WTC11 (cell line): ENCODE results near the gene ADAMTS12. TPM values are rescaled to one million over a fixed set of nuclear protein-coding genes. Genes with fewer than 3 reads are reported as not detected.
A peak's percentile ranks its signal among the peaks of the same experiment; 100 is the strongest.

ENCODE experiments used
- ATAC-seq: fragments of 200-7000 bp; cut with Tn5 transposase; 2 replicates; pipeline ENCODE4 v1.10.0; 2021; ENCODE audit warnings: mild to moderate bottlenecking, moderate library complexity
- CTCF ChIA-PET: fragments of 300-600 bp; sonication (Branson Sonifier 250); formaldehyde crosslinking; loops from one replicate; lab custom pipeline; 2021; ENCODE audit warnings: antibody characterized with exemption; lab: Charles Lee
- POLR2A ChIA-PET: fragments of 350-600 bp; sonication (Branson Sonifier 250); formaldehyde crosslinking; loops from one replicate; lab custom pipeline; 2021; ENCODE audit warnings: antibody characterized with exemption; lab: Charles Lee
- DNase-seq: peaks from one replicate; pipeline ENCODE4 v3.0.0; 2021; ENCODE audit warnings: low spot score
- H3K27ac Mint-ChIP-seq: 2 replicates; pipeline ENCODE4 v1.8.0; 2021; ENCODE audit warnings: mixed read lengths
- H3K27me3 Mint-ChIP-seq: 2 replicates; pipeline ENCODE4 v1.8.0; 2021; ENCODE audit warnings: low read depth, mild to moderate bottlenecking, moderate library complexity, mixed read lengths
- H3K36me3 Mint-ChIP-seq: 2 replicates; pipeline ENCODE4 v1.8.0; 2021; ENCODE audit warnings: mixed read lengths
- H3K4me1 Mint-ChIP-seq: 2 replicates; pipeline ENCODE4 v1.8.0; 2022; ENCODE audit warnings: mixed read lengths
- H3K4me3 Mint-ChIP-seq: 2 replicates; pipeline ENCODE4 v1.8.0; 2021; ENCODE audit warnings: mild to moderate bottlenecking, moderate library complexity, mixed read lengths
- H3K9me3 Mint-ChIP-seq: 2 replicates; pipeline ENCODE4 v1.8.0; 2021; ENCODE audit warnings: mixed read lengths
- ATF3 ChIP-seq: sonication (generic); formaldehyde crosslinking; conservative IDR thresholded peaks from 2 replicates; pipeline ENCODE4 v1.8.1; 2022; ENCODE audit warnings: mild to moderate bottlenecking, missing genetic modification reagents
- CDX4 ChIP-seq: fragments of 250-450 bp; sonication (Bioruptor Pico); IDR thresholded peaks from 2 replicates; pipeline ENCODE4 v1.9.0; 2021; ENCODE audit warnings: moderate library complexity, mild to moderate bottlenecking, inconsistent platforms, borderline replicate concordance
- CREB1 ChIP-seq: sonication (generic); formaldehyde crosslinking; IDR thresholded peaks from 2 replicates; pipeline ENCODE4 v1.8.0; 2023; ENCODE audit warnings: mild to moderate bottlenecking, missing genetic modification reagents
- CREM ChIP-seq: sonication (generic); formaldehyde crosslinking; IDR thresholded peaks from 2 replicates; pipeline ENCODE4 v1.8.1; 2022; ENCODE audit warnings: mild to moderate bottlenecking, missing genetic modification reagents, moderate library complexity
- E2F1 ChIP-seq: sonication (generic); formaldehyde crosslinking; IDR thresholded peaks from 2 replicates; pipeline ENCODE4 v1.8.0; 2022; ENCODE audit warnings: mild to moderate bottlenecking, missing genetic modification reagents
- E2F4 ChIP-seq: sonication (generic); formaldehyde crosslinking; IDR thresholded peaks from 2 replicates; pipeline ENCODE4 v1.8.1; 2022; ENCODE audit warnings: low read depth, mild to moderate bottlenecking, moderate library complexity, missing genetic modification reagents, borderline replicate concordance
- E2F5 ChIP-seq: sonication (generic); formaldehyde crosslinking; IDR thresholded peaks from 2 replicates; pipeline ENCODE4 v1.8.1; 2022; ENCODE audit warnings: mild to moderate bottlenecking, moderate library complexity, missing genetic modification reagents
- FOXK1 ChIP-seq: sonication (generic); formaldehyde crosslinking; IDR thresholded peaks from 2 replicates; pipeline ENCODE4 v1.8.0; 2022; ENCODE audit warnings: mild to moderate bottlenecking, moderate library complexity, missing genetic modification reagents
- GABPB1 ChIP-seq: sonication (generic); formaldehyde crosslinking; IDR thresholded peaks from 2 replicates; pipeline ENCODE4 v1.8.1; 2023; ENCODE audit warnings: mild to moderate bottlenecking, missing genetic modification reagents
- HMGA2 ChIP-seq: fragments of 250-450 bp; sonication (Bioruptor Pico); IDR thresholded peaks from 2 replicates; pipeline ENCODE4 v1.4.0; 2021; ENCODE audit warnings: mild to moderate bottlenecking, moderate library complexity
- IRF1 ChIP-seq: sonication (generic); formaldehyde crosslinking; IDR thresholded peaks from 2 replicates; pipeline ENCODE4 v1.8.0; 2023; ENCODE audit warnings: missing genetic modification reagents
- JAZF1 ChIP-seq: fragments of 250-450 bp; sonication (Bioruptor Pico); IDR thresholded peaks from 2 replicates; pipeline ENCODE4 v1.9.0; 2021; ENCODE audit warnings: moderate library complexity, mild to moderate bottlenecking, inconsistent platforms
- JUN ChIP-seq: sonication (generic); formaldehyde crosslinking; IDR thresholded peaks from 2 replicates; pipeline ENCODE4 v1.8.0; 2023; ENCODE audit warnings: mild to moderate bottlenecking, missing genetic modification reagents
- MYBL2 ChIP-seq: sonication (generic); formaldehyde crosslinking; IDR thresholded peaks from 2 replicates; pipeline ENCODE4 v1.8.1; 2023; ENCODE audit warnings: mild to moderate bottlenecking, moderate library complexity, missing genetic modification reagents
- TP53 ChIP-seq: sonication (generic); formaldehyde crosslinking; IDR thresholded peaks from 2 replicates; pipeline ENCODE4 v1.8.1; 2023; ENCODE audit warnings: mild to moderate bottlenecking, missing genetic modification reagents
- ZNF121 ChIP-seq: sonication (generic); formaldehyde crosslinking; IDR thresholded peaks from 2 replicates; pipeline ENCODE4 v1.8.0; 2023; ENCODE audit warnings: missing genetic modification reagents
- ZNF219 ChIP-seq: sonication (generic); formaldehyde crosslinking; IDR thresholded peaks from 2 replicates; pipeline ENCODE4 v1.8.0; 2023; ENCODE audit warnings: missing genetic modification reagents, mild to moderate bottlenecking, borderline replicate concordance
- total RNA-seq: library from RNA; stranded (reverse); gene quantifications from 3 replicates; pipeline ENCODE4 v1.2.3, GENCODE V29; 2021

ADAMTS12 gene
- total RNA-seq, 1 experiment from 2014 or later = 13.5 TPM

GRCh38 chr5:33583332-33583731 lies 308.5 kb downstream of the ADAMTS12 start (continued):
- TF ChIP-seq CDX4 (CRISPR knock-in tag) (no peak), E2F4 (no peak), JAZF1 (no peak), CREB1 (no peak), CREM (CRISPR knock-in tag) (no peak), TP53 (CRISPR knock-in tag) (no peak), ATF3 (CRISPR knock-in tag) (no peak), JUN (CRISPR knock-in tag) (no peak), ZNF121 (CRISPR knock-in tag) (no peak), HMGA2 (CRISPR knock-in tag) (no peak)

- Mint-ChIP-seq H3K4me3 (no peak overlapping the region), H3K27ac (no peak overlapping the region), H3K4me1 (no peaks in the 10 kb centered on the region), H3K27me3 (no peaks in the 10 kb centered on the region), H3K9me3 (peaks cover 4% of the 10 kb centered on the region; the same call in 1 of the 2 replicates), H3K36me3 (no peaks in the 10 kb centered on the region)
- DNase-seq = no peak
- ATAC-seq = peak; percentile 44
- TF ChIP-seq GABPB1 (CRISPR knock-in tag) (0 out of 2 replicates have a peak, but pooled peaks have one; percentile 21), IRF1 (CRISPR knock-in tag) (no peak)
- CTCF ChIA-PET = interaction anchor here (1.0 to 2.0 kb wide), 3 partner anchors 92 to 387 kb away, joined by 4 to 8 read pairs (median 5); no protein-coding TSS in a partner anchor
- POLR2A ChIA-PET = interaction anchor here (1.0 kb wide), 1 partner anchor 309 kb away, joined by 3 read pairs; the partner anchor contains the start of gene ADAMTS12
These were observed 309.4 kb downstream of the ADAMTS12 start for GRCh38 chr5:33582417-33582816.

- Mint-ChIP-seq H3K27me3 (no peaks in the 10 kb centered on the region), H3K27ac (no peak overlapping the region), H3K36me3 (no peaks in the 10 kb centered on the region), H3K4me1 (no peaks in the 10 kb centered on the region), H3K9me3 (peaks cover 4% of the 10 kb centered on the region; the same call in 1 of the 2 replicates), H3K4me3 (no peak overlapping the region)
- DNase-seq (no peak), ATAC-seq (no peak)
- ChIA-PET POLR2A (no interaction called here), CTCF (interaction anchor here (6.5 kb wide), 1 partner anchor 9 kb away, joined by 45 read pairs; no protein-coding TSS in a partner anchor)
- TF ChIP-seq MYBL2 (no peak), E2F1 (no peak), FOXK1 (CRISPR knock-in tag) (no peak), E2F5 (CRISPR knock-in tag) (no peak), JUN (CRISPR knock-in tag) (no peak), JAZF1 (no peak)
These were observed 312.0 kb downstream of the ADAMTS12 start for GRCh38 chr5:33579789-33580188.

GRCh38 chr5:33579152-33579551 lies 312.6 kb downstream of the ADAMTS12 start:
- TF ChIP-seq ZNF219 (CRISPR knock-in tag) (no peak), E2F5 (CRISPR knock-in tag) (no peak)

More at GRCh38 chr5:33579152-33579551, 312.6 kb downstream of the ADAMTS12 start:
- H3K9me3 Mint-ChIP-seq = peaks cover 7% of the 10 kb centered on the region; the same call in 1 of the 2 replicates
- ChIA-PET CTCF (interaction anchor here (6.5 kb wide), 1 partner anchor 10 kb away, joined by 45 read pairs; no protein-coding TSS in a partner anchor), POLR2A (no interaction called here)
- no peaks in the 10 kb centered on the region for H3K27me3 Mint-ChIP-seq
- ATAC-seq (no peak), DNase-seq (no peak)
- no peaks in the 10 kb centered on the region for H3K4me1 Mint-ChIP-seq
- H3K27ac Mint-ChIP-seq = no peak overlapping the region
- H3K36me3 Mint-ChIP-seq = peaks cover 3% of the 10 kb centered on the region; the same call in 1 of the 2 replicates
- no peak overlapping the region for H3K4me3 Mint-ChIP-seq
